Thoracic aorta (tissue), 2 donors: Measurements from ENCODE around the gene PKNOX2. TPM values are rescaled to one million over a fixed set of nuclear protein-coding genes. Genes with fewer than 3 reads are reported as not detected.
A peak's percentile ranks its signal among the peaks of the same experiment; 100 is the strongest.

Experiments used
- ATAC-seq: fragments of 150-250 bp; one replicate; pipeline ENCODE4 v1.8.0; 2017; ENCODE audit warnings: low read depth; ENCODE audit not compliant: insufficient number of reproducible peaks, low FRiP score
- DNase-seq: peaks from one replicate; pipeline ENCODE4 v3.0.0-alpha.2; 2020; ENCODE audit warnings: low spot score
- H3K27ac ChIP-seq, 2 donors: fragments of 200-600 bp; sonication (generic); 1 replicate in 1 of 2; 2 replicates in 1 of 2; pipeline ENCODE4 v1.5.1; 2016; ENCODE audit warnings: mild to moderate bottlenecking in 2 of 2, moderate library complexity in 2 of 2
- H3K27me3 ChIP-seq: fragments of 200-600 bp; sonication (generic); replicated peaks from 2 replicates; pipeline ENCODE4 v1.6.0; 2016; ENCODE audit warnings: mild to moderate bottlenecking; ENCODE audit not compliant: insufficient read depth
- H3K36me3 ChIP-seq: fragments of 200-600 bp; sonication (generic); one replicate; pipeline ENCODE4 v1.5.1; 2016
- H3K4me1 ChIP-seq, 2 donors: fragments of 200-600 bp; sonication (generic); 1 replicate in 1 of 2; 2 replicates in 1 of 2; pipeline versions ENCODE4 v1.5.1 to v1.6.0; 2016; ENCODE audit warnings: low read depth in 2 of 2, mild to moderate bottlenecking in 1 of 2; ENCODE audit not compliant: control insufficient read depth in 1 of 2
- H3K4me3 ChIP-seq: fragments of 200-600 bp; sonication (generic); 2 replicates; pipeline ENCODE4 v1.5.1; 2016; ENCODE audit warnings: mild to moderate bottlenecking
- H3K9me3 ChIP-seq: fragments of 200-600 bp; sonication (generic); 2 replicates; pipeline ENCODE4 v1.5.1; 2016
- total RNA-seq, 2 donors: library from RNA; depleted of rRNA; stranded (reverse); fragments of >200 nt; gene quantifications; one replicate each; pipeline versions ENCODE4 v1.1.0 to v1.2.3, GENCODE V29; 2016
- TF ChIP-seq, protein P1 (sequence below): fragments of 200-600 bp; sonication (generic); IDR thresholded peaks from one replicate; pipeline ENCODE4 v1.5.1; 2019; ENCODE audit warnings: antibody characterized with exemption

The PKNOX2 gene
- total RNA-seq, 2 donors from 2014 or later = 1.4 to 9.2 TPM

DNA sequence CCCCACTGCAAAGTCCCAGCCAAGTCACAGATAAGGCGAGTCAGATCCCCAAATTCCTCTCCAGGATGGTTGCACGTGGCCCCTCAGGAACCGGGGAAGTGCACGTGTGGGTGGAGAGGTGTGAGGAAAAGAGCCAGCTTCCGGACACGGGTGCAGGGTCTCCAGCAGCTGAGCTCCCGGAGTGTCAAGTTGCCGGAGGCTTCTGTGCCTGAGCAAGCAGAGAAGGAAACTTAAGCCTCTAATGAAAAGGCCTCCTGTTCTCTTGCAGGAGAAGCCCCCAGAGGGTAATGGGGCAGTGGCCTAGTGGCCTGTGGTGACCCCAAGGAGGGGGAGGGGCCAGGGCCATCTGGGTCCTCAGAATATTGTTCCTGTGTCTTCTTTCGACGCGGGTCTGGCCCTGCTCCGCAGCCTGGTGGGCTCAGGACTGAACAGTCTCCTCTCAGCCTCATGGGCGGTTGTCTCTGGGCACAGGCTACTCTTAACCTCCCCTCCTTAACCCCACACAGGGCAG is 183.6 kb downstream of the PKNOX2 start:
- no peaks in the 10 kb centered on the region for H3K27me3 ChIP-seq
- DNase-seq = no peak
- no peak for ATAC-seq
- H3K4me3 ChIP-seq = no peak overlapping the region
- peaks cover 4 to 25% of the 10 kb centered on the region in 2 donors for H3K4me1 ChIP-seq
- H3K9me3 ChIP-seq = no peaks in the 10 kb centered on the region
- H3K36me3 ChIP-seq = no peaks in the 10 kb centered on the region
- TF ChIP-seq, protein P1, sequence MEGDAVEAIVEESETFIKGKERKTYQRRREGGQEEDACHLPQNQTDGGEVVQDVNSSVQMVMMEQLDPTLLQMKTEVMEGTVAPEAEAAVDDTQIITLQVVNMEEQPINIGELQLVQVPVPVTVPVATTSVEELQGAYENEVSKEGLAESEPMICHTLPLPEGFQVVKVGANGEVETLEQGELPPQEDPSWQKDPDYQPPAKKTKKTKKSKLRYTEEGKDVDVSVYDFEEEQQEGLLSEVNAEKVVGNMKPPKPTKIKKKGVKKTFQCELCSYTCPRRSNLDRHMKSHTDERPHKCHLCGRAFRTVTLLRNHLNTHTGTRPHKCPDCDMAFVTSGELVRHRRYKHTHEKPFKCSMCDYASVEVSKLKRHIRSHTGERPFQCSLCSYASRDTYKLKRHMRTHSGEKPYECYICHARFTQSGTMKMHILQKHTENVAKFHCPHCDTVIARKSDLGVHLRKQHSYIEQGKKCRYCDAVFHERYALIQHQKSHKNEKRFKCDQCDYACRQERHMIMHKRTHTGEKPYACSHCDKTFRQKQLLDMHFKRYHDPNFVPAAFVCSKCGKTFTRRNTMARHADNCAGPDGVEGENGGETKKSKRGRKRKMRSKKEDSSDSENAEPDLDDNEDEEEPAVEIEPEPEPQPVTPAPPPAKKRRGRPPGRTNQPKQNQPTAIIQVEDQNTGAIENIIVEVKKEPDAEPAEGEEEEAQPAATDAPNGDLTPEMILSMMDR = no peak
- H3K27ac ChIP-seq = no peak overlapping the region

DNA sequence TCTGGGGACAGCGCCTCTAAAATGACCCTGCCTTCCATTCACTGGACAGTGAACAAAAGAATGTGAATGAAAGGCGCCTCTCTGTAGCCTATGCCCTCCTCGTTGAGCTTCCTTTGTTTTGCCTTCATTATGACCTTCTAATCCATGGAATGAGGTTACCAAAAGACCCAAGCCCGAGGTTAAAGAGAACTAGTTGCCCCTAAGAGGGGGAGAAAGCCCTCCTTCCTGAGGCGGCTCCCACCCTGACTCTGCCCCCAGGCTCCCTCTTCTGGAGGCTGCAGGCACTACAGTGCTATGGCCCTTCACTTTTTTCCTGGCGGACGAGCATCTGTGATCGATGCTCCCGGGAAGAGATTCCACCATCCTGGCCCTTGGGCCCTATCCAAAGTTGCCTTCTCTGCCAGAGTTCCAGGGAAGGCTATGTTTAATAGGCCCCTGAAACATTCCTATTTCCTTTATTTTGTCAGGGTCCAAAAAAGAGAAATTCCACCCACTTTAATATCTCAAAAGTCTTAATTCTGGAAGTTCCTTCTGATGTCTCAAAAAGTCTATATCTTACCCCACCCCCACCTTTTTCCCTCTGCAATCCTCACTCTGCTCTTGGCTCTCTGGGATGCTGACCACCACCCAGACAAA is 184.2 kb downstream of the PKNOX2 start:
- no peak overlapping the region for H3K27ac ChIP-seq
- DNase-seq (no peak), ATAC-seq (no peak)
- no peaks in the 10 kb centered on the region for H3K27me3 ChIP-seq
- H3K4me3 ChIP-seq = no peak overlapping the region
- no peaks in the 10 kb centered on the region for H3K9me3 ChIP-seq
- TF ChIP-seq, protein P1 = peak; percentile 95
- H3K36me3 ChIP-seq = no peaks in the 10 kb centered on the region
- H3K4me1 ChIP-seq = peaks cover 4 to 25% of the 10 kb centered on the region in 2 donors

DNA sequence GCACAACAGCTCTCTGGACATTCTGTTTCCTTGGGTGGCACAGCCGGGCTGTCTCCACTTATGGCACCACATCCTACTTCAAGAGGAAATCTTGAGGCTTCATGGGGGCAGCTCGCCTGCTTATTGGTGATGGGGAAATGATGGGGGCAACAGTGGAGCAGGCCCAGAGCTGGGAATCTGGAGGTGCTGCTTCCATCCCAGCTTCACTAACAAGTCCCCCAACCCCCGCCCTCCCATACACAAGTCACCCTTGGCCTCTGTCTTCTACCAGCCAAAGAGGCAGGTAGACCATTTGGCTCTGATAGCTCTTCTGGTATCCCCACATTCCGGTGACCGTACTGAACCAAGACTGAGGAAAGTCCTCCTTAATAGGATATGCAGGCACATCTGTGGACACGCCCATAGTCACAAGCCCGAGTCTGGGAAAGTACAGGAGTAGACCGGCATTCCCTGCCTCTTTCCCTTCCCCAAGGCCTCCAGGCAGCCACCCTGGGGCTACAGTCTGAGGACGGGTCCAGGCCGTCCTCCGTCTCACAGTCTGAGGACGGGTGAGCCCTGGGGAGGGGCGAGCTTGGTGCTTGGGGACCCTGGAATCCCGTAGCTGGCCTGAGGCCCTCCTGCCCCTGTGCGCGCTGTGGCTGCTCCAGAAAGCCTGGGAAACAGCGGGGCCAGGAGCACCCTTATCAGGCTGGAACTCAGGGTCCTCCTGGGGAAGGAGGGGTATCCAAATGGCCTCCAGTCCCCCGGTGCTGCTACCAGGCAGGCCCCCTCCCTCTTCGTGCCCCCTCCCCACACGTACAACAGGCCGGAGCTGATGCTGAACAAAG is 185.9 kb downstream of the PKNOX2 start:
- ATAC-seq (no peak), DNase-seq (no peak)
- Histone ChIP-seq H3K4me1 (peaks cover 2 to 18% of the 10 kb centered on the region in 2 donors), H3K27ac (no peak overlapping the region), H3K36me3 (no peaks in the 10 kb centered on the region), H3K27me3 (no peaks in the 10 kb centered on the region), H3K9me3 (no peaks in the 10 kb centered on the region), H3K4me3 (no peak overlapping the region)
- TF ChIP-seq, protein P1 = no peak

- peaks cover 0 to 12% of the 10 kb centered on the region in 2 donors for H3K4me1 ChIP-seq
- no peaks in the 10 kb centered on the region for H3K9me3 ChIP-seq
- H3K27ac ChIP-seq = no peak overlapping the region
- TF ChIP-seq, protein P1 = no peak
- no peak for ATAC-seq
- no peak for DNase-seq
- no peaks in the 10 kb centered on the region for H3K36me3 ChIP-seq
- H3K4me3 ChIP-seq = no peak overlapping the region
- H3K27me3 ChIP-seq = no peaks in the 10 kb centered on the region
Measured at GRCh38 chr11:125351033-125351867, 186.7 kb downstream of the PKNOX2 start.
